DOHH2 (cell line): ENCODE results near the gene PAN2.

Experiments
- CTCF ChIP-seq: fragments of 200-600 bp; sonication (generic); IDR thresholded peaks from one replicate; pipeline ENCODE4 v1.5.1; 2014; ENCODE audit warnings: antibody characterized with exemption, mild to moderate bottlenecking, low read depth, low read length; ENCODE audit not compliant: poor library complexity, severe bottlenecking
- EZH2phosphoT487 ChIP-seq: fragments of 200-600 bp; sonication (generic); IDR thresholded peaks from 2 replicates; pipeline ENCODE4 v1.6.1; 2017; ENCODE audit warnings: borderline replicate concordance, mild to moderate bottlenecking, antibody characterized with exemption, low read length, moderate library complexity, mixed read lengths

- TF ChIP-seq CTCF (no peak), EZH2phosphoT487 (no peak)
Observed at GRCh38 chr12:56336361-56337167, 2.8 kb upstream of the PAN2 start.
